GM18907 (cell line): ENCODE results near the gene GABBR2.

Experiments used
- ATAC-seq: cut with Tn5 transposase; IDR thresholded peaks from one replicate; pipeline ENCODE4 v1.9.1; 2021; ENCODE audit warnings: mild to moderate bottlenecking, moderate library complexity; ENCODE audit not compliant: unreplicated experiment

GABBR2 gene

GRCh38 chr9:98639133-98639532 is 69.6 kb downstream of the GABBR2 start:
- no peak for ATAC-seq

DNA sequence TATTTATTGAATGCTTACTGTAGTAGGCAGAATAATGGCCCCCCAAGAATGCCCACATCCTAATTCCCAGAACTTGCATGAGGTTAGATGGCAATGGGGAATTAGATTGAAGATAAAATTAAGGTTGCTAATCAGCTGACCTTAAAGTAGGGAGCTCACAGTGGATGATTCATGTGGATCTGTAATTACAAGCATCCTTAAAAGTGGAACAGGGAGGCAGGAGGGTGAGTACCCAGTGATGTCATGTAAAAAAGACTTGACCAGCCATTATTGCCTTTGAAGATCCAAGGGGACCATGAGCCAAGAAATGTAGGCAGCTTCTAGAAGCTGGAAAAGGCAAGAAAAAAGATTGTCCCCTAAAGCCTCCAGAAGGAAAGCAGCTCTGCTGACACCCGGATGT is 71.4 kb downstream of the GABBR2 start:
- no peak for ATAC-seq

- no peak for ATAC-seq
Observed at GRCh38 chr9:98635374-98635773, 73.4 kb downstream of the GABBR2 start.

- no peak for ATAC-seq
Observed at GRCh38 chr9:98634685-98635336, 73.9 kb downstream of the GABBR2 start.

- no peak for ATAC-seq
Observed at GRCh38 chr9:98632839-98633238, 75.9 kb downstream of the GABBR2 start.

- ATAC-seq: no peak
Observed at GRCh38 chr9:98627296-98627695, 81.4 kb downstream of the GABBR2 start.

GRCh38 chr9:98625728-98626127 is 83.0 kb downstream of the GABBR2 start:
- no peak for ATAC-seq

DNA sequence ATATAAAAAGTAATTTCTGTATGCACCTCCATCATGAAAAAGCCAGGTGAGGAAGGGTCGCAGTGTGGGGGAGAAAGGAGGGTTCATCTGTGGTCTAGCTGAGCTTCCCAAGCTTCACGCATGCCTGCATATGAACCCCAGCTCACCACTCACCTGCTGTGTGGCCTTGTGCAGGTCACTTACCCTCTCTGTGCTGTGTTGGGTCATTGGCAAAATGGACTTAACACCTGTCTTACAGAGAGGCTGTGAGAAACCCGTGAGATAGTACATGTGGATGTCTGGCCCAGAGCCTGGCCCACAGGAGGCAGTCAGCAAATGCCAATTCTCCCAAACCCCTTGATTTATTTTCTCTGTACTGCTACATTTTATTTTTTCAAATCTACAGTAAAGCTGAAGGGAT is 88.9 kb downstream of the GABBR2 start:
- no peak for ATAC-seq

- no peak for ATAC-seq
Observed at GRCh38 chr9:98615633-98616032, 93.1 kb downstream of the GABBR2 start.

DNA sequence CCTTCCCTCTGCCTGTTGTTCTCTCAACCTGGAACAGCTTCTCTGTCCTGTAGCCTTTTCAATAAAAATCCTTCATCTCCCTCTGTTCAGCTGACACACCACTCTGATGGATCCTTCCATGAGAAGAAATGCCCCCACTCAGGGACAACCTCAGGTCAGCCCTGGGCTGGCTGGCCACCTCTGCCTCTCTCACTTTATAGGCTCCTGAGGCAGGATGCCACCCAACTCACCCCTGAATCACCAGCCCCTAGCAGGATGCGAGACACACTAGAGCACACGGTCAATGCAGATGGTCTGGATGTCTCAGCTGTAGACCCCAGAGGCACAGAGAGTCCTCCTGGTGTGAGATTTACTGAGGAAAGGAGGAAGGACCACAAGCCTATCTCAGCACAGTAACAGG is 93.8 kb downstream of the GABBR2 start:
- ATAC-seq: no peak

DNA sequence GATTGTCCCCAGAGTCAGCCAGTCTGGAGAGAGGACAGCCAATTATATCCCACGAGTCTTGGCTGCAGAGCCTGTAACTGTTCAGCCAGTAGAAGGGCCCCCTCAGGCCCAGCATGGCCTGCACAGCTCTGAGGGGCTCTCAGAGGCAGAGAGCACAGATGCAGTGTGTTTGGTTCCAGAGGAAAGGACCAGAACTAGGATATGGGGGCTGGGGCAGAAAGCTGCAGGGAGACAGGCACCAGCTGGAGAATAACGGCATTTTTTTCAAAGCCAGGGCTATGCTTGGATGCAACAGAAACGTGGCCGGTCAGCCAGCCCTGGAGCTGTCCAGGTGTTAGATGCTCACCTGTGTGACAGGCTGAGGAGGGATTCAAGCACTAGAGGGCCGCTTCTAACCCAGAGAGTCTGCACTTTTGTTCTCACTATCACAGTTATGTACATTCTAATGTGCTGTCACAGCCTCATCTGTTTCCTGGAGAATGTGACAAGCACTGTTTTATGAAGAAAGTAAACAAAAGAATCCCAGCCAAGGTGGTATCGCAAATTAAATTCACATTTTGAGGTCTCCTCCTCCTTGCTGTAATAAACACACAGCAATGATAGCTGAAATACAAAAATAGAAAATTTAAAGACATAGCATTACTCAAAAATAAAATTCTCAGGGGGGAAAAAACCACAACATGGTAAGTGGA is 96.5 kb downstream of the GABBR2 start:
- no peak for ATAC-seq

- no peak for ATAC-seq
Observed at GRCh38 chr9:98611319-98611718, 97.4 kb downstream of the GABBR2 start.

GRCh38 chr9:98610711-98611110 is 98.0 kb downstream of the GABBR2 start:
- ATAC-seq: no peak

- ATAC-seq: no peak
Observed at GRCh38 chr9:98610211-98610610, 98.5 kb downstream of the GABBR2 start.

- no peak for ATAC-seq
Observed at GRCh38 chr9:98609646-98610045, 99.1 kb downstream of the GABBR2 start.

DNA sequence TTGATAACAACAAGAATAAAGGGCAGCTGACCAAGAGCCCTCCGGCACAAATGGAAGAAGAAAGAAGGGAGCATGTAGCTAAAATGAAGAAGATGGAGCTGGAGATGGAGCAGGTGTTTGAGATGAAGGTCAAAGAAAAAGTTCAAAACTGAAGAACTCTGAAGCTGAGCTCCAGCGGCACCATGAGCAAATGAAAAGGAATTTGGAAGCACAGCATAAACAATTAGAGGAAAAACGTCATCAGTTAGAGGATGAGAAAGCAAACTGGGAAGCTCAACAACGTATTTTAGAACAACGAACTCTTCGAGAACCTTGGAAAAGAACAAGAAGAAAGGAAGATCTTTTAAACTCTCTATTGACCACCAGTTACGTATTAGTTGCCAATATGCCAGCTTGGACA is 100.9 kb downstream of the GABBR2 start:
- ATAC-seq: no peak

GRCh38 chr9:98607152-98607551 is 101.6 kb downstream of the GABBR2 start:
- no peak for ATAC-seq

GRCh38 chr9:98606730-98607129 is 102.0 kb downstream of the GABBR2 start:
- no peak for ATAC-seq

DNA sequence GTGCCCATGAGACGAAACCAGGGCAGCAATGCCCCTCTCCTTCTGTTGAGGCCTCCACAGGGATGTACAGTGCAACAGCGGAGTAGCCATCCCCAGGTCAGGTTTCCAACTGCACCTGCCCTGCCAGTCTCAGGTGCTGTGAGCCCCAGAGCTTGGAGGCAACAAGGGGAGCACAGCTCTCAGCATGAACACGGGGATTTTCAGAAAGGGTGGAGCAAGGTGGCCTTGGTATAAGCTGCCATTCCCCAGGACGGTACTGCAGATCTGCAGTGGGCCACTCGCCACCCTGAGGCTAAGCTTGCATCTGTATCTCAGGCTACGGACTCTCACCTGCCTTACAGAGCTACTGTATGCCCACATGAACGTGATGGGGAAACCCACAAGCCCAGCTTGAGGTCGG is 103.6 kb downstream of the GABBR2 start:
- no peak for ATAC-seq

DNA sequence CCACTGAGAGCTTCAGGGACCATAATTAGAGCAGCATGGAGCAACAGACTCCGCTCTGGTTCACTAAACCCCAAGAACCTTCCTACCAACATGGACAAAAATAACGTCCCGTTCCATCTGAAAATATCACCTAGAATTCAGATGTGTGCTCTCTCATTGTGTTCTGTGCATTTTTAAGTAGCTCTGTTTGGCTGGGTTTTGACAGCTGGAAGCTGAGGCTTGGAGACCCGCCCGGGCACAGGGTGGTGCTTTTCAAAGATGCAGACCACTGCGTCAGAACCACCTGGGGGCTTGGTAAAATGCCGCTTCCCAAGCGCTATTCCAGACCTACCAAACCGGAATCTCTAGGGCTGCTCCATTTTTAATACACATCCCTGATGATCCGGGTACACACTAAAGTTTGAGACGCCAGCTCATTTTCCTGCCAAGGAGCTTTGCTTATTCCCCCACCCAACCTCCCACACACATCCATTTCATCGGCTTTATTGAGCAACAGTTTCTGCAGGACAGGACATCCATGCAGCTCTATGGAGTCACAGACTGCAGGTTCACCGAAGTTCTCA is 104.8 kb downstream of the GABBR2 start:
- no peak for ATAC-seq

DNA sequence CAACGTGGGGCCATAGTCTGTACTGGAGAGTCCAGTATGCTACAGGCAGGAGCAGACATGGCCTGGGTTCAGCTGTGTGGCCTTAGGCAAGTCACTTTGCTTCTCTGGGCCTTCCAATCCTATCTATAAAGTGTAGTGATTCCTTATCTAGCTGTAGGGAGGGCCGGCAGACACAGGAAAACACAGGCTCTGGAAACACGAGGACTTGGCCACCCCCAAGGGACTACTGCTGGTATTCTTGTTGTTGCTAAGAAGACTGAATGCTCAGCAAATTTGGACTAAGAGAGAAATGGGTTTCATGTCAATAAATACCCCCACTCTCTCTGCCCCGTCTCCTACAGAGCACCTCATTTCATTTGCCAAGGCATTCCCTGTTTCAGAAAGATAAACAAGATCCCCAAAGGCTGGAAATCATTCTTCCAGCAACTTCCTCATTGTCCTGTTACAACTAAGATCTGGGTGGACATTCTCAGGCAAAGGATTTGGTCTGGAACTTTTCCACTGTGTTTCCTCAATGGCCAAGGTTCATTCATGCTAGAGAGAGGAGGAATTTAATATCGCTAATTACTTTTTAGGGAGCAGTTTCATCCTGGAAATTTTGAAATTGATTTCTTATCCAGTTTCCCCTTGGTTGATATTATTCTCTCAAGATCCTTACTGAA is 105.8 kb downstream of the GABBR2 start:
- no peak for ATAC-seq

DNA sequence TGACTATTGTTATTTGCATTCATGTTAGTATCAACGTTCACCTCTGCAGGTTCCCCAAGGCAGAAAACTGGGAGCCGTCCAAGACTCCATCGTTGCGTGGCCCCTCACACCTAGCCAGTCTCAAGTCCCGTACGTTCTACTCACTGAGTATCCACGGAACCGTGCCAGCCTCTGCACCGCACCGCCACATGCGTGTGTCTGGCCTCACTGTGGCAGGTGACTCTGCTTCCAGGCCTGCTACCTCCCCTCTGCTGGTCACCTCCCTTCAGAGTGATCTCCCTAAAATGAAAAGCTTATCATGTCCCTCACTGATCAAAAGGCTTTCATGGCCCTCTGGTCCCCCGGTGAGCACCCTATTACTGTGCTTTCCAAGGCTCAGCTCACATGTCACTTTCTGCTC is 108.1 kb downstream of the GABBR2 start:
- no peak for ATAC-seq
